ENCODE results near the gene RBP7.

DNA sequence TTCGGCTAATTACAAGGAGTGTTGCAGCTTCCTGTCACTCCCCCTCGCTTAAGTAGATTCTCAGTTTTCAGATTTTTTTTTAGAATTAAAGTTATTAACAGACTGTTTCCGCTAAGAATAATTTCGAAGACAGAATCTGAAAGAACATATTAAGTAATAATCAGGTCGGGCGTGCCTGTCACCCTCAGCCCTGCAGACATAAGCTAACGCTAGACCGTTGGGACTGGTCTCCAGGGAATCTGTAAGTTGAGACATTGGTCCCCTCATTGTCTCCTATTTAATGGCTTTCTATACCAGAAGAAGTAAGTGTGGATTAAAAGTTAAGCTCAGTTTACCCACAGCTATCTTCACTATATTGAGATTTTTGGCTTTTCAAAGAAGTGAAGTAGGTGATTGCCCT is 39.3 kb upstream of the RBP7 start:
- TF ChIP-seq, protein P1, sequence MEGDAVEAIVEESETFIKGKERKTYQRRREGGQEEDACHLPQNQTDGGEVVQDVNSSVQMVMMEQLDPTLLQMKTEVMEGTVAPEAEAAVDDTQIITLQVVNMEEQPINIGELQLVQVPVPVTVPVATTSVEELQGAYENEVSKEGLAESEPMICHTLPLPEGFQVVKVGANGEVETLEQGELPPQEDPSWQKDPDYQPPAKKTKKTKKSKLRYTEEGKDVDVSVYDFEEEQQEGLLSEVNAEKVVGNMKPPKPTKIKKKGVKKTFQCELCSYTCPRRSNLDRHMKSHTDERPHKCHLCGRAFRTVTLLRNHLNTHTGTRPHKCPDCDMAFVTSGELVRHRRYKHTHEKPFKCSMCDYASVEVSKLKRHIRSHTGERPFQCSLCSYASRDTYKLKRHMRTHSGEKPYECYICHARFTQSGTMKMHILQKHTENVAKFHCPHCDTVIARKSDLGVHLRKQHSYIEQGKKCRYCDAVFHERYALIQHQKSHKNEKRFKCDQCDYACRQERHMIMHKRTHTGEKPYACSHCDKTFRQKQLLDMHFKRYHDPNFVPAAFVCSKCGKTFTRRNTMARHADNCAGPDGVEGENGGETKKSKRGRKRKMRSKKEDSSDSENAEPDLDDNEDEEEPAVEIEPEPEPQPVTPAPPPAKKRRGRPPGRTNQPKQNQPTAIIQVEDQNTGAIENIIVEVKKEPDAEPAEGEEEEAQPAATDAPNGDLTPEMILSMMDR (IDR thresholded peaks at IDR 0.05) = no peak
- TF ChIP-seq POLR2A (IDR thresholded peaks at IDR 0.05) = no peak
